Heart right ventricle (tissue), 16 donors: ENCODE results near the gene STK40. TPM values are rescaled to one million over a fixed set of nuclear protein-coding genes. Genes with fewer than 3 reads are reported as not detected.

ENCODE experiments used
- ATAC-seq, 8 donors: fragments of 200-7000 bp; cut with Tn5 transposase; one replicate each; pipeline ENCODE4 v1.9.1; 2020; ENCODE audit warnings: mild to moderate bottlenecking in 8 of 8, moderate library complexity in 8 of 8, moderate number of reproducible peaks in 1 of 8
- DNase-seq, 2 donors: peaks; one replicate each; pipeline ENCODE4 v3.0.0-alpha.2; 2020
- H3K27ac ChIP-seq, 10 donors: fragments of 200-600 bp; sonication (generic) in 2 of 10; one replicate each; pipeline versions ENCODE4 v1.5.0 to v1.8.0; 2020 to 2022; ENCODE audit warnings: mild to moderate bottlenecking in 3 of 10
- H3K27me3 ChIP-seq, 7 donors: fragments of 200-600 bp; one replicate each; pipeline ENCODE4 v1.8.0; 2021 to 2022; ENCODE audit warnings: mild to moderate bottlenecking in 2 of 7
- H3K36me3 ChIP-seq, 9 donors: fragments of 200-600 bp; sonication (generic) in 1 of 9; one replicate each; pipeline versions ENCODE4 v1.5.0 to v1.8.0; 2020 to 2022; ENCODE audit warnings: mild to moderate bottlenecking in 2 of 9
- H3K4me1 ChIP-seq, 9 donors: fragments of 200-600 bp; sonication (generic) in 1 of 9; one replicate each; pipeline versions ENCODE4 v1.5.0 to v1.8.0; 2020 to 2022; ENCODE audit warnings: mild to moderate bottlenecking in 4 of 9
- H3K4me3 ChIP-seq, 10 donors: fragments of 200-600 bp; sonication (generic) in 2 of 10; one replicate each; pipeline versions ENCODE4 v1.5.0 to v1.8.0; 2020 to 2022; ENCODE audit warnings: mild to moderate bottlenecking in 7 of 10, moderate library complexity in 2 of 10
- H3K9me3 ChIP-seq, 11 donors: fragments of 200-600 bp in 10 of 11; sonication (generic) in 2 of 11; one replicate each; pipeline versions ENCODE4 v1.5.0 to v1.8.0; 2013 to 2022; ENCODE audit warnings: mild to moderate bottlenecking in 2 of 11, control low read depth in 1 of 11, moderate library complexity in 1 of 11
- CTCF ChIP-seq, 9 donors: fragments of 200-600 bp; sonication (generic) in 2 of 9; IDR thresholded peaks; one replicate each; pipeline versions ENCODE4 v1.5.0 to v1.8.0; 2021 to 2022; ENCODE audit warnings: antibody characterized with exemption in 9 of 9, mild to moderate bottlenecking in 5 of 9, moderate library complexity in 1 of 9
- WGBS, 2 donors: extraction: QIAGEN DNeasy Blood & Tissue Kit; methylation state at CpG; one replicate each; pipeline ENCODE4 v1.1.7; 2013; ENCODE audit warnings: inconsistent platforms in 1 of 2; 5-methylcytosine and 5-hydroxymethylcytosine counted together
- intact Hi-C, 10 donors: fragments of 100-400 bp; cut with DNase I; formaldehyde crosslinking; loops; one replicate each; pipeline versions ENCODE4 v1.11.1 to v1.14.2; 2022
- polyA plus RNA-seq, 2 donors: library from polyadenylated mRNA; stranded (reverse); fragments of 200-250 nt; gene quantifications; one replicate each; pipeline ENCODE4 v1.2.3, GENCODE V29; 2013
- total RNA-seq, 10 donors: library from RNA; stranded (reverse); fragmentation: NEBNext Ultra II Directional in 3 of 10; extraction: Animal tissue kit (Norgen Biotek cat#: 25700) in 3 of 10; gene quantifications; one replicate each; pipeline versions ENCODE4 v1.2.1 to v1.2.4, GENCODE V29; 2021 to 2023
- donor health status: Arrhythmogenic right ventricular cardiomyopathy.
- donor health status: ischemic (EF 13 %, LVEDD 7.1; RV severe dilation, severe dysfunction).
- donor health status: healthy with polysubstance abuse.
- donor health status: DM: no; HTN: yes; CAD: no.
- donor health status: DM: no; HTN: no; CAD: no.
- donor health status: ischemic (EF 25% LVEDD 6.9; RV normal size, moderate dysfunction).
- donor health status: ischemic (EF 25% LVEDD 5.7; RV mildly dilated, moderate dysfunction).
- donor health status: healthy.
- donor health status: DM: yes; HTN: yes; CAD: no.
- donor health status: Ischemic cardiomyopathy.
- donor health status: ischemic (EF 35%, LVEDD 5.7; RV mildly dilated, moderate dysfunction).
- donor health status: nonischemic (EF 11% LVEDD 7.7; RV severe dilation, severe dysfunction).
- donor health status: DM: yes; HTN: yes; CAD: no.
- donor health status: PGD.
- donor health status: ischemic (EF 29% LVEDD 5.4; RV normal size, mild dysfunction).
- donor health status: nonischemic (EF 23%, LVEDD 6.1; RV moderate dilation, normal function).

Gene STK40
- total and polyA plus RNA-seq, 12 donors, result 15.5 to 81.6 (median 57.3) TPM

GRCh38 chr1:36398370-36398977 is 12.8 kb upstream of the STK40 start:
- WGBS, 2 donors, result 81 to 86% methylated on average over 7 of the region's 7 CpGs
- no peaks in the 10 kb centered on the region for H3K27me3 ChIP-seq
- peak overlapping the region in 7 of 10 donors; percentile 84 to 97 (median 91) for H3K27ac ChIP-seq
- peaks cover 0 to 11% (median 6%) of the 10 kb centered on the region in 9 donors for H3K36me3 ChIP-seq
- DNase-seq (no peak), ATAC-seq (no peak)
- TF ChIP-seq CTCF (IDR thresholded peaks at IDR 0.05), result no peak
- intact Hi-C loops, result loop anchor here in 1 of 10 donors (1.0 kb wide), 1 partner anchor 48 kb away; no protein-coding TSS in a partner anchor
- peak overlapping the region in 5 of 10 donors; percentile 74 to 98 (median 87) for H3K4me3 ChIP-seq
- no peaks in the 10 kb centered on the region for H3K9me3 ChIP-seq
- peaks cover 5 to 45% (median 18%) of the 10 kb centered on the region in 9 donors for H3K4me1 ChIP-seq

GRCh38 chr1:36397378-36398230 is 11.9 kb upstream of the STK40 start, which contains the start of gene LSM10:
Gene LSM10, minus strand, starts transcription at chr1:36397908. Its CDS starts 3,779 bp downstream, at chr1:36394129.
- H3K27ac ChIP-seq, result peak within 1 kb of the TSS; percentile 46 to 97 (median 90)
- WGBS, 2 donors, result 0 to 1% methylated on average over 59 to 60 of the region's 60 CpGs
- intact Hi-C loops, result loop anchor here in 2 of 10 donors (1.0 kb wide), 2 partner anchors 11 to 47 kb away; no protein-coding TSS in a partner anchor
- ATAC-seq, result peak; percentile 94 to 98 (median 96)
- peak in 2 of 9 donors; percentile 9 for TF ChIP-seq CTCF (IDR thresholded peaks at IDR 0.05)
- H3K4me1 ChIP-seq, result peaks cover 5 to 45% (median 18%) of the 10 kb centered on the region in 9 donors
- DNase-seq, result peak; percentile 92 to 95
- peaks cover 0 to 20% (median 15%) of the 10 kb centered on the region in 9 donors for H3K36me3 ChIP-seq
- H3K9me3 ChIP-seq, result no peaks in the 10 kb centered on the region
- H3K27me3 ChIP-seq, result no peaks in the 10 kb centered on the region
- H3K4me3 ChIP-seq, result peak within 1 kb of the TSS; percentile 56 to 98 (median 76)

- peaks cover 5 to 45% (median 18%) of the 10 kb centered on the region in 9 donors for H3K4me1 ChIP-seq
- peak overlapping the region; percentile 46 to 97 (median 90) for H3K27ac ChIP-seq
- H3K4me3 ChIP-seq, result peak overlapping the region; percentile 56 to 98 (median 76)
- ATAC-seq (peak; percentile 36 to 70 (median 60)), DNase-seq (no peak)
- H3K36me3 ChIP-seq, result peaks cover 0 to 26% (median 18%) of the 10 kb centered on the region in 9 donors
- H3K27me3 ChIP-seq, result no peaks in the 10 kb centered on the region
- TF ChIP-seq CTCF (IDR thresholded peaks at IDR 0.05), result no peak
- WGBS, 2 donors, result 3 to 7% methylated on average over 5 of the region's 5 CpGs
- intact Hi-C loops, result loop anchor here in 1 of 10 donors (1.0 kb wide), 1 partner anchor 11 kb away; no protein-coding TSS in a partner anchor
- H3K9me3 ChIP-seq, result no peaks in the 10 kb centered on the region
Observed at GRCh38 chr1:36397083-36397377, 11.3 kb upstream of the STK40 start.

GRCh38 chr1:36396359-36396758 is 10.6 kb upstream of the STK40 start:
- peak overlapping the region in 4 of 10 donors; percentile 64 to 98 (median 87) for H3K4me3 ChIP-seq
- TF ChIP-seq CTCF (IDR thresholded peaks at IDR 0.05), result no peak
- peaks cover 5 to 42% (median 18%) of the 10 kb centered on the region in 9 donors for H3K4me1 ChIP-seq
- H3K36me3 ChIP-seq, result peaks cover 0 to 32% (median 23%) of the 10 kb centered on the region in 9 donors
- H3K27ac ChIP-seq, result peak overlapping the region in 2 of 10 donors; percentile 84 to 97
- intact Hi-C loops, result no loop called here
- H3K27me3 ChIP-seq, result no peaks in the 10 kb centered on the region
- DNase-seq, result no peak
- no peaks in the 10 kb centered on the region for H3K9me3 ChIP-seq
- 80% methylated on average over 6 of the region's 6 CpGs for WGBS, 2 donors
- ATAC-seq, result no peak
